GM12874 (cell line): ENCODE measurements around the gene MDH1B.
A peak's percentile ranks its signal among the peaks of the same experiment; 100 is the strongest.

ENCODE experiments used
- TF ChIP-seq, protein P1 (sequence below): IDR thresholded peaks from 2 replicates; pipeline ENCODE4 v1.5.1; 2011; ENCODE audit warnings: low read depth, mild to moderate bottlenecking, control low read depth, low read length, moderate library complexity; ENCODE audit not compliant: insufficient read depth

MDH1B gene

DNA sequence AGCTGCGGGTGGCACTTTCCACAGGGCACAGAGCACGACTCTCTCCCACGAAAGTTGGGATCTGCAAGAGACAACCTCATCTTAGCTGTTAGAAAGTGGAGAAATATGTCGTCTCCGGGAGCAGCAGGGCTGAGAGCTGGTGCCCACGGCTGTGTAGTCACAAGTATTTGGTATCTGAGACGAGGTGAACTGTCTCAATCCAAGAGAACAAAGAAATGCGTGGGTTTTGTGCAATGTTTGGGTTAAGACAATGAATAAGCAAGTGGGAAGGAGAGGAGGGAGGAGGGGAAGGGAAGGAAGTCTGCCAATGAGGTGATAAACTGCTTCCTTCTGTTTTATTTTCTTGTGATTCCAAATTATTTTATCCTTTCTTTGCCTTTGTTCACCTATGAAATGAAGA lies 65.0 kb downstream of the MDH1B start:
- TF ChIP-seq, protein P1, sequence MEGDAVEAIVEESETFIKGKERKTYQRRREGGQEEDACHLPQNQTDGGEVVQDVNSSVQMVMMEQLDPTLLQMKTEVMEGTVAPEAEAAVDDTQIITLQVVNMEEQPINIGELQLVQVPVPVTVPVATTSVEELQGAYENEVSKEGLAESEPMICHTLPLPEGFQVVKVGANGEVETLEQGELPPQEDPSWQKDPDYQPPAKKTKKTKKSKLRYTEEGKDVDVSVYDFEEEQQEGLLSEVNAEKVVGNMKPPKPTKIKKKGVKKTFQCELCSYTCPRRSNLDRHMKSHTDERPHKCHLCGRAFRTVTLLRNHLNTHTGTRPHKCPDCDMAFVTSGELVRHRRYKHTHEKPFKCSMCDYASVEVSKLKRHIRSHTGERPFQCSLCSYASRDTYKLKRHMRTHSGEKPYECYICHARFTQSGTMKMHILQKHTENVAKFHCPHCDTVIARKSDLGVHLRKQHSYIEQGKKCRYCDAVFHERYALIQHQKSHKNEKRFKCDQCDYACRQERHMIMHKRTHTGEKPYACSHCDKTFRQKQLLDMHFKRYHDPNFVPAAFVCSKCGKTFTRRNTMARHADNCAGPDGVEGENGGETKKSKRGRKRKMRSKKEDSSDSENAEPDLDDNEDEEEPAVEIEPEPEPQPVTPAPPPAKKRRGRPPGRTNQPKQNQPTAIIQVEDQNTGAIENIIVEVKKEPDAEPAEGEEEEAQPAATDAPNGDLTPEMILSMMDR = no peak

- TF ChIP-seq, protein P1 = no peak
Observed at GRCh38 chr2:206698811-206699210, 66.3 kb downstream of the MDH1B start.

DNA sequence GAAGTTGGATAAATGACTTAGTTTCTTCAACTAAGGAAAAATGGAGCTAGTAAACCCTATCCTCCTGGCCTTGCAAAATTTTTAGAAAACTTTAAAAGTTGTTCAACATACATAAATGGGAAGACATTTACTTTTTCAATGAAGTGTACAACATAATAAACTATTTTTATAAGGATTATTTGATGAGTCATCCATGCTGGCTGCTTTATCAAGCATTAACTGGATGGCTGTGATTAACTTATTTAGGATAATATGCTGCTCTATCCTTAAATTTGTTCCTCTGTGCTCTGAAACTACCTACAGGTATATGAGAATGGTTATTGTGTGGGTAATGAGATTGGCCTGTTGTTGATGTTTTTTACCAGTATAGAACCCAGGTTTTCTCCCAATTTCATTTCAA lies 68.2 kb downstream of the MDH1B start:
- TF ChIP-seq, protein P1 = no peak

- TF ChIP-seq, protein P1 = peak; percentile 38; the same call in 1 of the 2 replicates
Observed at GRCh38 chr2:206693399-206694137, 71.6 kb downstream of the MDH1B start.

GRCh38 chr2:206692971-206693370 lies 72.2 kb downstream of the MDH1B start:
- TF ChIP-seq, protein P1 = no peak

- TF ChIP-seq, protein P1 = no peak
Observed at GRCh38 chr2:206688990-206689389, 76.1 kb downstream of the MDH1B start.

DNA sequence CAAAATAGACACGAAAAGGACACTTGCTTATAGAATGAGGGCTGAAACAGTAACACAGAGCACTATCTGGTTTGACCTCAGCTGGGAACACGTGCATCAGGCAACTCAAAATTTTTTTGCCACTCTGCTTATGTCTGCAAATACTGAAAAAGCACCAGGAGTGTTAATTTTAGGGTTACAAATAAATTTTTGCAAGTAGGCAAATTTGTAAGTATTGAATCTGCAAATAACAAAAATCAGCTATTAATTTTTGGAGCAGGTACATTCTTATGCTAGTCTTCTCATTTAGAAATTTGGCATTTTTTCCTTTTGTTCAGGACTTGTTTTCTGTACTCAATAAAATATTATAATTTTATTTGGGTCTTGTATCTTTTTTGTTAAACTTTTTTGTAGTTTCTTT lies 76.7 kb downstream of the MDH1B start:
- TF ChIP-seq, protein P1 = no peak
